Suppressor macrophage treated with lipopolysaccharide for 1 hour (primary cell): Measurements from ENCODE around the gene GRAP2.
A peak's percentile ranks its signal among the peaks of the same experiment; 100 is the strongest.

Experiments
- DNase-seq, 3 donors: peaks; one replicate each; pipeline ENCODE4 v3.0.0-alpha.2; 2020 to 2022

Gene GRAP2

GRCh38 chr22:39995393-39996252 is 94.7 kb downstream of the GRAP2 start:
- no peak for DNase-seq

DNA sequence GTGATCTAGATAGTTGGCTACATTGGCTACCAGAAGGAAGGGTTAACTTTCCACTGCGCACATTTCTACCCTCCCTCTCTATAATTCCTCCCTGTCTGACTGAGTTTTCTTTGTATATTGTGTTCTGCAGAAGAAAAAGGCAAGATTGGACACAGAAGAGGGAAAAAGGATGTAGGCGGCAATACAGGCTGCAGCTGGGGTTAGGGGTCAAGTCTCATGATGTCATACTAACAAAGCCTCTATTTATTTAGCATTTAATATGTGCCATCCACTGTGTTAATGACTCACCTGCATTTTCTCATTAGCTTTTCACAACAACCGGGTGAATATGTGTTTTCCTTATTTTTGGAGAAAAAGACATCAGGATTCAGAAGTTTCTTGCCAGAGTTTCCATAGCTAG is 95.8 kb downstream of the GRAP2 start:
- no peak for DNase-seq

- DNase-seq: no peak
These were observed 96.5 kb downstream of the GRAP2 start for GRCh38 chr22:39997421-39997820.

DNA sequence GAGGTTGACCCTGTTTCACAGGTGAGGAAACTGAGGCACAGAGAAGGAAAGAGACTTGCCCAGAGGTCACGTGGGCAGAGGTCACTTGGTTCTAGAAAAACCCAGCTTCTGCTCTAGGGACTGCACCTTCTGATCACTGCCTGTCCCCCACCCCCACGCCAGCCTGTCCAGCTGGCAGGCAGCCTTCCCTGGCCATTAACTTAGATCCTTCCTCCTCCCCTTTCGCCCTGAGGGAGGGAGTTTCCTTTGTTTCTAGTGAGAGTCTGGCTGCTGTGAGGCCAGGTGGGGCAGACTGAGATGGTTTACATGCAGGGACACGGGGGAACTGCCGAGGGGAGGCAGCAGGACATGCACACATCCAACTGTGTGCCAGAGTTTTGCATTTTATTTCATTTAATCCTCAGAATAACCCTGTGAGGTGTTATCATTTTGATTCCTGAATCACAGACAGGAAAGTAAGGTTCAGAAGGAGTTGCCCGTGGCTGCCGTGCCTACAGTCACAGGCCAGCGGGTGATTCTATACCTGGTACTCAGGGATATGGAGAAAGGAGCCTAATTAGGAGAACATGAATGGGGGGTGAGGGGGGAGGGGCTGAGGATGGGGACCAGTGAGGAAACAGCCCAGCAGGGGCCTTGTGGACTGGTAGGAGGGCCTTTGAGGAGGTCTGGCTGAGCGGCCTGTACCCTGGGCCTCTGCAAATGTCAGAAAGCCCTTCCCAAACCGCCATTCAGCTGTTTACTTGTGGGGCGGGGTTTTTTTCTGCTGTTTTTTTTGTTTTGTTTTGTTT is 97.2 kb downstream of the GRAP2 start:
- DNase-seq: peak; percentile 12 to 61 (median 30)

GRCh38 chr22:39999144-39999757 is 98.4 kb downstream of the GRAP2 start:
- DNase-seq: peak in 2 of 3 donors; percentile 22 to 35

DNA sequence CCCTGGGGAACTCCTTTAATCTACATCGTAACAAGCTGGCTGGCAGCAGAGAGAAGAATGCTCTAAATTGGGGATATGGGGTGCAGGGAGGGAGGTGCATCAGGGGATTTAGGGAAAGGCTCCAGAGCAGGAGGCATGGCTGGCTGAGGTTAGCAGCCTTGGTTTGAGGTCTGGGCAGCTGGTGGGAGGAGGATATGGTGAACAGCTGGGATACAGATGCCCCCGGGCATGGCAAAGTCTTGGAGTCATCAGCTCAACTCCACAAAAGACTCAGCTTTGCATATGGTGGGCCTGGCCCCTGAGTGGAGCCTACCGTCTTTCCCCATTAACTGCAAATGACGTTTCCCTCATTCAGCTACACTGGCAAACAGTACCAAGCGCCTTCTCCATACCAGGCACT is 99.3 kb downstream of the GRAP2 start:
- no peak for DNase-seq

DNA sequence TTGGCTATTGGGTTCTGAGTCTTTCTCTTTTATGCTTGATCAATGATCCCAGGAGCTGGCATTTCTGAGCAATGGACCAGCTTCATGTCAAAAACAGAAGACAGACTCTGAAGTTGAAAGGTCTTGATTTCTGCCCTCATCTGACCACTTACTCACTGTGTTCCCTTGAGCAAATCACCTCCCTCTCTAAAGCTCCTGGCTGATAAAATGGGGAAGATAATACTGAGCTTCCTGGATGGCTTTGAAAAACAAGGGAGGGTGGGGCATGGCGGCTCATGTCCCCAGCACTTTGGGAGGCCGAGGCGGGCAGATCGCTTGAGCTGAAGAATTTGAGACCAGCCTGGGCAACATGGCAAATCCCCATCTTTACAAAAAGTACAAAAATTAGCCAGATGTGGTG is 100.2 kb downstream of the GRAP2 start:
- DNase-seq: no peak

GRCh38 chr22:40001800-40002577 is 101.1 kb downstream of the GRAP2 start:
- DNase-seq: no peak

DNA sequence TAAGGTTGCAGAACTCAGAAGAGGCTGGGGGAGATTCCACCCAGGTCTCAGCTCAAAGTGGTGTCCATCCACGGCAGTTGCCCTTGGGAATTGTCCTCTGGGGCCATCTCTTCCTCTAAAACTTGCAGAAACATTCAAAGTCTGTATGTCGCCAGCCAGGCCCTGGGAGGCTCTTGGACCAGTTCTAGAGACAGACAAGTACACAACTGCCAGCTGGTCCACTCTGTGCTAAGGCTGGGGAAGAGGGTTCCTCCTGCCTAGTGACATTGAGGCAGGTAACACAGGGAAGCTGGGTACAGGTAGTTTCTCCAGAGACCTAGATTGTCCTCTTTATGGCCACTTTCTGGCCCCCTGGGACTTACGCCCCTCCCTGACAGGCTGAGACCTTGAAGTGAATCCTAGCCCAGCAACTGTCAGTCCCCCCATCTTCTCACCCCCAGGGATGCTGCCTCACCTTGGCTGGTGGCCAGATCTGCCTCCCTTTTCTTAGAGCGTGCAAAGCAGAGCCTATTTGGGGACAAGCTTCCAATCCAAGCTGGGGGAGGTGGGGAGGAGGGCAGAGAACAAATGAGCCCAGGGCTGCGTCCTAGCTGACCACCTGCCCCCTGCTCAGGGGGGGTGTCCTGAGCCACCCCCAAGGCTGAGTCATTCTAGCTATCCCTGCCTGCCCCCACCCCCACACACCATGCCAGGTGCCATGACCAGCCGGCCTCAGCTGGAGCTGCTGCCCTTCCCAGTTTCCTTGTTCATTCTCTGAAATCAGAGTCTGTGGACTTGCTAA is 102.2 kb downstream of the GRAP2 start:
- no peak for DNase-seq

DNA sequence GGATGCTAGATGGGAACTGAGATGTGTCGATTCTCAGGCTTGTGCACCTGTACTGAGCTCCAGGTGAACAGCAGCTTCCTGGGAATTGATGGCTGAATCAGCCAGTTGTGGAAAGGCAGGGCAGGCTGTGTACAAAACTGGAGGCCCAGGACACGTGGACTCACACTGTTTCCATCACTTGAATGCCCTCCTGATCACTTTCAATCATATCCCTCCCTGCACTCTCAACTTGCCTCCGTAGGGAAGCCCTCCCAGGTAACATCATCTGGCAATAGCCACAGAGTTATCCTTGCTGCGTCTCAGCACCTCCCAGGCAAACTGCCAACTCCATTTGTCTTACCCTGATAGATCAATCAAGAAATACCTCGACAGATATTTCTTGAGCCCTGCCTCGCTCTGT is 104.0 kb downstream of the GRAP2 start:
- DNase-seq: no peak

GRCh38 chr22:40006641-40007040 is 105.8 kb downstream of the GRAP2 start:
- no peak for DNase-seq

DNA sequence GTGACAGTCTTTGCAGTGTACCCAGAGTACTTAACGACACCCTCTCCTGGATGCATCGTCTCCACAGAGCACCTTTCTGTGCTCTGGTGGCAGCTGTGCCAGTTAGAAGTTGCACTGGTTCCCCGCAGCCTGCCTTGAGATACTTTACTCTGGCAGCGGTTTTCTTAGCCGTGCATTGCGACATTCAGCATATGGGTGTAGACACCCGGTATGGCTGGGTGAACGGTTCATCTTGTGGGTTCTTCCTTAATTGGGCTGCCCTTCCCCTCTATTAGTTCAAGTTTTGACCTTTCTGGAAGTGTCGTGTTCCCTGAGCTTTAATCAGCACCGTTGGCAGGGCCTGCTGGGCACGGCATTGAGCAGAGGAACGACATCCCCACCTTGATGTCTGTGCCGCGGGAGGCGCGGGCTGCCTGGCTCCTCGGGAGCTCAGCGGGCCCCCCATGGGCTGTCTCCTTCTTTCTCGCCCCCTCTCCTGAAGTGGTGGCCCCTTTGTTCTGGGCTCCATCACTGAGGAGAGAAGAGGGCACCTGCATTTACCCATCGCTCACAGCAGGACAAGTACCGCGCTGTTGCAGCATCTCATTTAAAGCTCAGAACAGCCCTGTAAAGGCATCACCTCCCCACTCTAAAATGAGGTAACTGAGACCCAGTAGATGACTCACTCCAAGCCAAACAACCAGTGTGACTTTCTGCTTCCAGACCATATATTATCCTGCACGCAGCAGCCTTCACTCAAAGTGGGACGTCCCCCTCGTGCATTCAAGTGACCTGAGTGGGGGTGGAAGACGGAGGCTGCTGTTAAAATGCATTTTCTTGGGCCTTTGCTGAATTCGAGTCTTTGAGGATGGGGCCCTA is 107.2 kb downstream of the GRAP2 start:
- peak; percentile 66 to 74 (median 67) for DNase-seq

- DNase-seq: peak in 1 of 3 donors; percentile 18
These were observed 107.9 kb downstream of the GRAP2 start for GRCh38 chr22:40008726-40009291.

GRCh38 chr22:40009292-40009774 is 108.4 kb downstream of the GRAP2 start:
- DNase-seq: no peak

DNA sequence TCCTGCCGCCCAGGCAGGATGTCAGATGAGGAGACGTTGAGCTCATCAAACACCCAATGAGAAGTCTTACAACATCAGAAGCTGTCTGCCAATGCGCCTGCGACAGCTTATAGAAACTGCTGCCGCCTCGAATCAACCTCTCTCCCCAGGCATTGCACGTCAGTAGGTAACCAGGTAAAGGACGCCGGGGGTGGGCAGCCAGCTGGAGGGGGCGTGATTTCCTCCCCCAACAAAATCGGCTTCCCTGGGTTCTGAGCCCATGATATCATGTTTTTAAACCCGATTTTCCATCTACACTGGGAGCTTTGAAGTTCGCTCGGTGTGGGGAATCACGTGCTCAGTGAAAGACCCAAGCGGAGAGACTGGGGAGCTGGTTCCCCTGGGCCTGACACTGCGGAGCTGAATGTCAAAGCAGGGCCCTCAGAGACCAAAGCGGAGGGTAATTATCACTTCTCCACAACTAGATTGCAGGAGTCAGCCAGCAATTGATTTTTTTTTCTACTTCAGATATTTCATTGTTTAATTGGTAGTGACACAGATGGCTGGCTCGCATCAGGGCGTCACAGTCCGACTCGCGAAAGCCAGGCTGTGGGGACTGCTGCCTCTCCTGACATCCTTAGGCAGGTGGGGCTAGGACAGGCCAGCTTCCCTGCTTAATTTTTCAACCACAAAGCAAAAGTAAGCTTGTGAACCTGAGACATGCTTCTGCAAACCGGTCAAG is 109.2 kb downstream of the GRAP2 start:
- DNase-seq: peak in 2 of 3 donors; percentile 20 to 42

GRCh38 chr22:40010746-40011145 is 109.9 kb downstream of the GRAP2 start:
- DNase-seq: no peak

GRCh38 chr22:40014667-40015248 is 113.9 kb downstream of the GRAP2 start:
- no peak for DNase-seq

- DNase-seq: no peak
These were observed 114.6 kb downstream of the GRAP2 start for GRCh38 chr22:40015358-40015976.

- no peak for DNase-seq
These were observed 117.2 kb downstream of the GRAP2 start for GRCh38 chr22:40018051-40018450.
